Measurements from ENCODE around the gene MTAP. TPM values are rescaled to one million over a fixed set of nuclear protein-coding genes. Genes with fewer than 3 reads are reported as not detected.

MTAP gene
- total RNA-seq, 2 donors from 2014 or later = 10.9 to 25.1 TPM

- H3K9me3 ChIP-seq = no peaks in the 10 kb centered on the region
- H3K36me3 ChIP-seq (replicated peaks in 1 of 2; ENCODE audit: insufficient read depth in 1 of 2, low read depth in 2 of 2) = no peaks in the 10 kb centered on the region
- ATAC-seq (no peak), DNase-seq (no peak)
- no peaks in the 10 kb centered on the region for H3K27me3 ChIP-seq
- H3K4me1 ChIP-seq = no peaks in the 10 kb centered on the region
- intact Hi-C loops (cut with DNase I) = loop anchor here (10.0 kb wide), 1 partner anchor 62 kb away; the partner anchor contains the start of genes CDKN2A and CDKN2B-AS1
- no peak overlapping the region for H3K27ac ChIP-seq
- no peak overlapping the region for H3K4me3 ChIP-seq
- TF ChIP-seq CTCF (IDR thresholded peaks at IDR 0.05) = no peak
- no peak for TF ChIP-seq POLR2A (IDR thresholded peaks at IDR 0.05)
Measured at GRCh38 chr9:21933281-21933680, 130.8 kb downstream of the MTAP start.

GRCh38 chr9:21933865-21934264 lies 131.4 kb downstream of the MTAP start:
- Histone ChIP-seq H3K36me3 (replicated peaks in 1 of 2; ENCODE audit: insufficient read depth in 1 of 2, low read depth in 2 of 2) (no peaks in the 10 kb centered on the region), H3K27ac (no peak overlapping the region), H3K4me3 (no peak overlapping the region), H3K4me1 (no peaks in the 10 kb centered on the region), H3K27me3 (no peaks in the 10 kb centered on the region), H3K9me3 (no peaks in the 10 kb centered on the region)
- no peak for TF ChIP-seq CTCF (IDR thresholded peaks at IDR 0.05)
- TF ChIP-seq POLR2A (IDR thresholded peaks at IDR 0.05) = no peak
- DNase-seq (no peak), ATAC-seq (no peak)
- WGBS, 2 donors = 94% methylated on average over 2 of the region's 2 CpGs
- intact Hi-C loops (cut with DNase I) = loop anchor here (10.0 kb wide), 1 partner anchor 61 kb away; the partner anchor contains the start of genes CDKN2A and CDKN2B-AS1

GRCh38 chr9:21935631-21936030 lies 133.2 kb downstream of the MTAP start:
- H3K27me3 ChIP-seq = no peaks in the 10 kb centered on the region
- no peaks in the 10 kb centered on the region for H3K9me3 ChIP-seq
- 65 to 74% methylated on average over 1 of the region's 1 CpG for WGBS, 2 donors
- H3K27ac ChIP-seq = no peak overlapping the region
- TF ChIP-seq CTCF (IDR thresholded peaks at IDR 0.05) (no peak), POLR2A (IDR thresholded peaks at IDR 0.05) (no peak)
- H3K36me3 ChIP-seq (replicated peaks in 1 of 2; ENCODE audit: insufficient read depth in 1 of 2, low read depth in 2 of 2) = no peaks in the 10 kb centered on the region
- no peak for ATAC-seq
- intact Hi-C loops (cut with DNase I) = loop anchor here (10.0 kb wide), 1 partner anchor 59 kb away; the partner anchor contains the start of genes CDKN2A and CDKN2B-AS1
- no peak overlapping the region for H3K4me3 ChIP-seq
- H3K4me1 ChIP-seq = no peaks in the 10 kb centered on the region
- DNase-seq = no peak

GRCh38 chr9:21936161-21936560 lies 133.7 kb downstream of the MTAP start:
- H3K4me3 ChIP-seq = no peak overlapping the region
- intact Hi-C loops (cut with DNase I) = loop anchor here (10.0 kb wide), 1 partner anchor 59 kb away; the partner anchor contains the start of genes CDKN2A and CDKN2B-AS1
- no peak for TF ChIP-seq POLR2A (IDR thresholded peaks at IDR 0.05)
- no peak for TF ChIP-seq CTCF (IDR thresholded peaks at IDR 0.05)
- DNase-seq = no peak
- H3K27ac ChIP-seq = no peak overlapping the region
- H3K9me3 ChIP-seq = no peaks in the 10 kb centered on the region
- no peaks in the 10 kb centered on the region for H3K27me3 ChIP-seq
- no peaks in the 10 kb centered on the region for H3K36me3 ChIP-seq (replicated peaks in 1 of 2; ENCODE audit: insufficient read depth in 1 of 2, low read depth in 2 of 2)
- no peak for ATAC-seq
- WGBS, 2 donors = 94 to 95% methylated on average over 1 of the region's 1 CpG
- no peaks in the 10 kb centered on the region for H3K4me1 ChIP-seq

GRCh38 chr9:21941337-21941995 lies 139.0 kb downstream of the MTAP start:
- H3K9me3 ChIP-seq = no peaks in the 10 kb centered on the region
- ATAC-seq (no peak), DNase-seq (no peak)
- no peaks in the 10 kb centered on the region for H3K4me1 ChIP-seq
- no peaks in the 10 kb centered on the region for H3K27me3 ChIP-seq
- H3K36me3 ChIP-seq (replicated peaks in 1 of 2; ENCODE audit: insufficient read depth in 1 of 2, low read depth in 2 of 2) = no peaks in the 10 kb centered on the region
- intact Hi-C loops (cut with DNase I) = no loop called here
- TF ChIP-seq POLR2A (IDR thresholded peaks at IDR 0.05) (no peak), CTCF (IDR thresholded peaks at IDR 0.05) (no peak)
- no peak overlapping the region for H3K27ac ChIP-seq
- H3K4me3 ChIP-seq = no peak overlapping the region
- 76 to 82% methylated on average over 4 of the region's 4 CpGs for WGBS, 2 donors

All from body of pancreas (tissue), 4 donors.